C4-2B (cell line): ENCODE data around the gene SCART1.
"Not testable (repeated sequence)": the region's sequence is repeated elsewhere in the genome, so short reads cannot be mapped to it uniquely, and the experiment has no call there.

Source experiments
- H3K27ac ChIP-seq: fragments of 450-650 bp; 2 replicates; pipeline ENCODE4 v1.5.1; 2017
- ZFX ChIP-seq: fragments of 450-650 bp; IDR thresholded peaks from 2 replicates; pipeline ENCODE4 v1.6.1; 2017
- TF ChIP-seq, protein P1 (sequence below): fragments of 450-650 bp; conservative IDR thresholded peaks from 2 replicates; pipeline ENCODE4 v1.5.1; 2017; ENCODE audit warnings: mild to moderate bottlenecking

Gene SCART1

DNA sequence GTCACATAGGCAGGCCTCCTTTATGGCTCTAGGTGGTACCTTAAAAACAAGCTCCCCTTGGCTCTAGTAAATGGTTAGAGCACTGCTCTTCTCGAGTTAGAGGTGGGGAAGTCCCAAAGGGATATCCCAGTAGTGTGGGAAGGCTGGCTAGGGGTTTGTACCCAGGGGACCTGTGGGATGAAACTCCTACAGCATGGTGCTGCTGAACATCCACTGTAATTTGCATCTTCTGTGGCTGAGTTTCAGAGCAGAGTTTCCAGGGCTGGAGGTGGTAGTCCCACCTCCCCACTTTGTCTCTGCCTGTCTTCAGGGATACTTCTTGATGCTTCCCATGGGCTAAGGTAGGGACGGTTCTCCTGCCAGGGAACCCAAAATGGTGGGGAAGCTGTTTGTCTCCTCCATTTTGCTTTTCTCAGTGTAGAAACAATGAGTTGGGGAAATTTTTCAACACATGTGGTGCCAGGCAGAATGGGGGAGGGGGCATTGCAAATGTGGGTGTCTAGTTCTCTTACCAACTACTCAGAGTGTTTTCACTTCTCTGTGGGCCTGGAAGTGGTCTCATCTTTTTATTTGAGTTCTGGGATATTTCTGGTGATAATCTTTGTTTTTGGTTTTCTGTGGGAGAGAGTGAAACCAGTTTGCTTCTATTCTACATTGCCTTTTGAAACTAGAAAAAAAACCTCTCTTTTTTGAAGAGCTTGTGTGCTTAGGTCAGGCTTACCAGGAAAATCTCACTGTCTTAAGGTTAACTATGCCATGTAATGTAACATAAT, 36.3 kb downstream of the SCART1 start:
- TF ChIP-seq ZFX = no peak
- TF ChIP-seq, protein P1, sequence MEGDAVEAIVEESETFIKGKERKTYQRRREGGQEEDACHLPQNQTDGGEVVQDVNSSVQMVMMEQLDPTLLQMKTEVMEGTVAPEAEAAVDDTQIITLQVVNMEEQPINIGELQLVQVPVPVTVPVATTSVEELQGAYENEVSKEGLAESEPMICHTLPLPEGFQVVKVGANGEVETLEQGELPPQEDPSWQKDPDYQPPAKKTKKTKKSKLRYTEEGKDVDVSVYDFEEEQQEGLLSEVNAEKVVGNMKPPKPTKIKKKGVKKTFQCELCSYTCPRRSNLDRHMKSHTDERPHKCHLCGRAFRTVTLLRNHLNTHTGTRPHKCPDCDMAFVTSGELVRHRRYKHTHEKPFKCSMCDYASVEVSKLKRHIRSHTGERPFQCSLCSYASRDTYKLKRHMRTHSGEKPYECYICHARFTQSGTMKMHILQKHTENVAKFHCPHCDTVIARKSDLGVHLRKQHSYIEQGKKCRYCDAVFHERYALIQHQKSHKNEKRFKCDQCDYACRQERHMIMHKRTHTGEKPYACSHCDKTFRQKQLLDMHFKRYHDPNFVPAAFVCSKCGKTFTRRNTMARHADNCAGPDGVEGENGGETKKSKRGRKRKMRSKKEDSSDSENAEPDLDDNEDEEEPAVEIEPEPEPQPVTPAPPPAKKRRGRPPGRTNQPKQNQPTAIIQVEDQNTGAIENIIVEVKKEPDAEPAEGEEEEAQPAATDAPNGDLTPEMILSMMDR = no peak
- H3K27ac ChIP-seq = no peak overlapping the region

DNA sequence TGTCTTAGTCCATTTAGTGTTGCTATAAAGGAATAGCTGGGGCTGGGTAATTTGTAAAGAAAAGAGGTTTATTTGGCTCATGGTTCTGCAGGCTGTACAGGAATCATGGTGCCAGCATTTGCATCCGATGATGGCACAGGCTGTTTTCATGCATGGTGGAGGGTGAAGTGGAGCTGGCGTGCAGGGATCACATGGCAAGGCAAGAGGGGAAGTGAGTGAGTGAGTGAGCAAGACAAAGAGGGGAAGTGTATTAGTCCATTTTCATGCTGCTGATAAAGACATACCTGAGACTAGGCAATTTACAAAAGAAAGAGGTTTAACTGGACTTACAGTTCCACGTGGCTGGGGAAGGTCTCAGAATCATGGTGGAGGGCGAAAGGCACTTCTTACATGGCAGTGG, 39.8 kb downstream of the SCART1 start:
- not testable (repeated sequence) for H3K27ac ChIP-seq

DNA sequence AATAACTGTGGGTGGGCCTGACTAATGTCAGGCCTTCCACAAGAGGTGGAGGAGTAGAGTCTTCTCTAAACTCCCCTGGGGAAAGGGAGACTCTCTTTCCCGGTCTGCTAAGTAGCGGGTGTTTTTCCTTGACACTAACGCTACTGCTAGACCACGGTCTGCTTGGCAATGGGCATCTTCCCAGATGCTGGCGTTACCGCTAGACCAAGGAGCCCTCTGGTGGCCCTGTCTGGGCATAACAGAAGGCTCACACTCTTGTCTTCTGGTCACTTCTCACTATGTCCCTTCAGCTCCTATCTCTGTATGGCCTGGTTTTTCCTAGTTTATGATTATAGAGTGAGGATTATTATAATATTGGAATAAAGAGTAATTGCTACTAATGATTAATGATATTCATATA, 43.6 kb downstream of the SCART1 start:
- not testable (repeated sequence) for H3K27ac ChIP-seq
- TF ChIP-seq, protein P1 = peak; percentile 69

DNA sequence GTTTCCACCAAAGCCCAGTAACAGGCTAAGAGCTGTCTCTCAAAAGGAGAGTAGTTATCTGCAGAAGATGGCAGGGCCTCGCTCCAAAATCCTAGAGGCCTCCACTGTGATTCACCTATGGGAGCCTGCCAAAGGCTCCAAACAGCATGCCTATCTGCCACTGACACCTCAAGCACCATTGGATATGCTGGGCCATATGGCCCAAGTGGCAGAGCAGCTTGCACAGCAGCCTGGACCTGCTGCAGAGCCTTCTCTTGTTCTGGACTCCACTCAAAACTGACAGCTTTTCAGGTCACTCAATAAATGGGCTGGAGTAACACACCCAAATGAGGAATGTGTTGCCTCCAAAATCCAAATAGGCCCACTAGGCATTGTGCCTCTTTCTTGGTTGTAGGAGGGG, 45.4 kb downstream of the SCART1 start:
- H3K27ac ChIP-seq = not testable (repeated sequence)

DNA sequence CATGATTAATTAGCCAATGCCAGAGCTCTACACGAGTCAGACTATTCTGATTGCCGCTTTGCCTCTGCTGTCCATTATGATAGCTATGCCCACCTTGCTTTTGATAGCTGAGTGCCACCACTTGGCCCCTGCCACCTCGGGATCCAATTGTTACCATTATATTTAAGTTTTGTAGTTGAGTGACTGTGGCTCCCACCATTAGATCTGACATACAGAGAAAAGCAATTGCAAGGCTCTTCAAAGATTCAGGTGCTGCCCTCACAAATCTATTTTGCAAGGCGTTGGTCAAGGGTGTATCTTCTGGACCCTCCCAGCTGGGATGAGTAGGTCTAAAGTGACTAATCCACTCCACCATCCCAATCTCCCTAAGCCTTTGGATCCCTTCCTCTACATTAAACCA, 47.2 kb downstream of the SCART1 start:
- not testable (repeated sequence) for H3K27ac ChIP-seq

DNA sequence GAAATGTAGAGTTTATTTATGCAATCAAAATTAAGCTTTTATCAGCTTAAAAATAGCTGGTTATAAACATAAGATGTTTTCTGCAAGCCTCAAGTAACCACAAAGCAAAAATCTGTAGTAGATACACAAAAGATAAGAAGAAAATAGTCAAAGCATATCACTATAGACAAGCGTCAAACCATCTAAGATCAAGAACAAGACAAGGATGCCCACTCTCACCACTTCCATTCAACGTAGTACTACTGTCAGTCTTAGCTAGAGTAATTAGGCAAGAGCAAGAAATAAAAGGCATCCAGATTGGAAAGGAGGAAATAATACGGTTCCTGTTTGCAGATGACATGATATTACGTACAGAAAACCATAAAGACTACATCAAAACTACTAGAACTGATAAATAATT, 56.0 kb downstream of the SCART1 start:
- TF ChIP-seq, protein P1 = no peak
- TF ChIP-seq ZFX = no peak

DNA sequence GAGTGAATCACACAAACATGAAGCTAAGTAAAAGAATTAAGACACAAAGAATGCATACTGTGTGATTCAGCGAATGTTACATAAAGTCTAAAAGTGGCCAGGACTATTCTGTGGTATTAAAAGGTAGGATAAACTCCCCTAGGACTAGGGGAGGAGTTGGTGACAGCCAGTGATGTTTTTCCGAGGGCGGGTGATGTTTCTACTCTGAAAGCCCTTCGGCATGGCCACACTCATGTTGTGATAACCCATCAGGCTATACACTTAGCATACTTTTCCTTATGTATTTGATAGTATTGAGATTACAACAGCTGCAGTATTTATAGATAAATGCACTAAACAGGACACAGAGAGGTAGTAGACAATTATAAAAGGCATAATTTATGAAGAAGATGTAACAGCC, 57.7 kb downstream of the SCART1 start:
- TF ChIP-seq, protein P1 = no peak
- no peak for TF ChIP-seq ZFX
- H3K27ac ChIP-seq = no peak overlapping the region

More for the DNA sequence above, 56.0 kb downstream of the SCART1 start:
- H3K27ac ChIP-seq = no peak overlapping the region

DNA sequence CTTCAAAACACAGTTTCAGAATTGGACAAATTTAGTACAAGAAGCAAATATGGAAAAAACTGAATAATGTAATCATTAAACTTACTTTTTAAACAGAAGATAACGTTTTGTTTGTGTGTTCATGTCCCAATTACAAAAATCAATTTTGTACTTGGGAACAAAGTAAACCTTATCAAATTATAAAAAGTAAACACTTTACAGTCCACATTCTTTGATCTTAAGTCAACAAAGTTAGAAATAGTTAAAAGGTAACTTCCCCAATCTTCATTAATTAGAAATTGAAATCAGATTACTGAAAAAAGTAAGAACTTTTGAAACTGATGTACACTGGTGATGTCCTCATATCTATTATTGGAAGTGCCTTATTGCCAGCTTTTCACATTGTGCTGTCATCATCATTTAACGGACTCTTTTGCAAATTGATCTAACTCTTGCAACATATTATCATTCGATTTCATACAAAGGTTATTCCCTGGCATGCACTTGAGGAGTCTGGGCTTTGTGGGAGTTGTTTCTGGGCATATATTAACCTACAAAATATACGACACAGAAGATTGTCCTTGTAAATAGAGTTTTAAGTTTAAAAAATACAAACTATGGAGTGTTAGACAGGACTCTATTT, 58.3 kb downstream of the SCART1 start:
- H3K27ac ChIP-seq = no peak overlapping the region
- TF ChIP-seq ZFX = no peak
- TF ChIP-seq, protein P1 = no peak

DNA sequence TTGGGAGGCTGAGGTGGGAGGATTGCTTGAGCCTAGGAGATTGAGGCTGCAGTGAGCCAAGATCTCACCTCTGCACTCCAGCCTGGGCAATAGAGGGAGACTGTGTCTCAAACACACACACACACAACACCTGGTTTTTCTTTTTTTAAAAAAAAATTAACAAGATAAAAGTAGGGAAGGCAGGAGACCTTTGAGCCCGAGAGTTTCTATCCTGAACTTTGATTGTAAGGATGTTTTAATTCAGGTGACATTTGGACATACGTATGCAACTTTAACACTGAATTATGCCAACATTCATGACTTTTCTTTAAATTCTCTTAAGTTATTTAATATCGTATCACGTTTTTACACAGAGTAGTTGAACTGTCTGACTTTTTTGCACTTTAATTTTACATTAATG, 61.7 kb downstream of the SCART1 start:
- TF ChIP-seq, protein P1 = no peak
- no peak for TF ChIP-seq ZFX
- H3K27ac ChIP-seq = no peak overlapping the region
